CD4-positive, alpha-beta T cell treated with Interleukin-15 for 4 hours (primary cell): ENCODE results near the gene SLIT2.

ENCODE experiments used
- DNase-seq: peaks from one replicate; pipeline ENCODE4 v3.0.0-alpha.2; 2020; ENCODE audit warnings: low spot score

SLIT2 gene, protein sequence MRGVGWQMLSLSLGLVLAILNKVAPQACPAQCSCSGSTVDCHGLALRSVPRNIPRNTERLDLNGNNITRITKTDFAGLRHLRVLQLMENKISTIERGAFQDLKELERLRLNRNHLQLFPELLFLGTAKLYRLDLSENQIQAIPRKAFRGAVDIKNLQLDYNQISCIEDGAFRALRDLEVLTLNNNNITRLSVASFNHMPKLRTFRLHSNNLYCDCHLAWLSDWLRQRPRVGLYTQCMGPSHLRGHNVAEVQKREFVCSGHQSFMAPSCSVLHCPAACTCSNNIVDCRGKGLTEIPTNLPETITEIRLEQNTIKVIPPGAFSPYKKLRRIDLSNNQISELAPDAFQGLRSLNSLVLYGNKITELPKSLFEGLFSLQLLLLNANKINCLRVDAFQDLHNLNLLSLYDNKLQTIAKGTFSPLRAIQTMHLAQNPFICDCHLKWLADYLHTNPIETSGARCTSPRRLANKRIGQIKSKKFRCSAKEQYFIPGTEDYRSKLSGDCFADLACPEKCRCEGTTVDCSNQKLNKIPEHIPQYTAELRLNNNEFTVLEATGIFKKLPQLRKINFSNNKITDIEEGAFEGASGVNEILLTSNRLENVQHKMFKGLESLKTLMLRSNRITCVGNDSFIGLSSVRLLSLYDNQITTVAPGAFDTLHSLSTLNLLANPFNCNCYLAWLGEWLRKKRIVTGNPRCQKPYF (N-terminal part only)

GRCh38 chr4:20251796-20252655 lies at the start of gene SLIT2:
Gene SLIT2 (plus strand): TSS chr4:20251905. CDS start chr4:20253816, 1,911 bp downstream.
- no peak for DNase-seq

DNA sequence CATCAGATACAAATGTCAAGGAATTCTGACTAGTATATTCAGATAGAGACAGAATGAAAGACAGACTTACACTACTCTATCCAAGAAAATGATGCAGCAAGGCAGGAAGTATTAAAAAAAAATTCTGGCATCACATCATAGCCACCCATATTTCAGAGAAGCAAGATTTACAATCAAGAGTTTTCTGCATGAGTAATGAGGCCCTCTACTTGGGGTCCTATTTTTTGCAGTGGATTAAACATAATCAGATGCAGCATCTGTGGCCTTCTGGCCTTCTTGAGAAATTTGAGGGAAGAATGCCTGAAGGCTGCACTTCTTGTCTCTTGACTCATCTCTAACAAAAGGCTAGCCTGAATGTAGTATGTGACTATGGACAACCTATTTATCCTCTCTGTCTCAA lies 48.2 kb upstream of the SLIT2 start:
- DNase-seq = no peak

DNA sequence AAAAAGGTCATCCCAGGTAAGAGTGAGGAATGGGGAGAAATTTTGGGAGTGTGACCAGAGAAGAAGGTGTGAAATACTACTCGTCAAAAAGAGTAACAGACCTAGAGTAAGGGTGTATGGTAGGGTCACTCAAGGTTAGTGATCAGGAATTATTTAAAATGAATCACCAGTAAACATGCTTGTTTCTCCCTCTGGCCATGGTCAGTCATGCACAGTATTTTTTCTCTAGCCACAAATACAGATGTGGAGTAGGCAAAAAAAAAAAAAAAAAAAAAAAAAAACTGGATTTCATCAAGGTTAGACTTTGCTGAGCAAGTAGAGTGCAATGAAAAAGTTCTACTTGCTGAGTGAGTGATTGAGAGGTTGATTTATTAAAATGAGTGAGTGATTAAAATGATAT lies 34.2 kb upstream of the SLIT2 start:
- DNase-seq = no peak

DNA sequence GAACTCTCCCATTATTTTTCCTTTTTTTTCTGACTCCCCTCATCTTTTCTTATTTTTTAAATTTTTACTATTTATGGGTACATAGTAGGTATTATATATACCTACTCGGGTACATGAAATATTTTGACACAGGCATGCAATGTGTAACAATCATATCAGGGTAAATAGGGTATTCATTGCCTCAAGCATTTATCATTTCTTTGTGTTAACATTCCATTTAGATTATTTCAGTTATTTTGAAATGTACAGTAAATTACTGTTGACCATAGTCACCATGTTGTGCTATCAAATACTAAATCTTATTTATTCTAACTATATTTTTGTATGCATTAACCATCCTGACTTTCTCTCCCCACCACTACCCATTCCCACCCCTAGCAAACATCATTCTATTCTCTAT lies 33.8 kb upstream of the SLIT2 start:
- DNase-seq = no peak

DNA sequence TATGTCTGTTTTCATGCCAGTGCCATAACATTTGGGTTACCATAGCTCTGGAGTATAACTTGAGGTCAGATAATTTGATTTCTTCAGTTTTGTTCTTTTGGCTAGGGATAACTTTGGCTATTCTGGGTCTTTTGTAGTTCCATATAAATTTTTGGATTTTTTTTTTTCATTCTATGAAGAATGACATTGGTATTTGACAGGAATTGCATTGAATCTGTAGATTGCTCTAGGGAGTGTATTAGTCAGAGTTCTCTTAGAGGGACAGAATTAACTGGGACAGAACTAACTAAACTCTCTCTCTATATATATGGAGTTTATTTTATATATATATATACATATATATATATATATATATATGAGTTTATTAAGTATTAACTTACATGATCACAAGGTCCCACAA lies 32.2 kb upstream of the SLIT2 start:
- DNase-seq = no peak

- DNase-seq = no peak
Observed at GRCh38 chr4:20237894-20238537, 13.7 kb upstream of the SLIT2 start.

DNA sequence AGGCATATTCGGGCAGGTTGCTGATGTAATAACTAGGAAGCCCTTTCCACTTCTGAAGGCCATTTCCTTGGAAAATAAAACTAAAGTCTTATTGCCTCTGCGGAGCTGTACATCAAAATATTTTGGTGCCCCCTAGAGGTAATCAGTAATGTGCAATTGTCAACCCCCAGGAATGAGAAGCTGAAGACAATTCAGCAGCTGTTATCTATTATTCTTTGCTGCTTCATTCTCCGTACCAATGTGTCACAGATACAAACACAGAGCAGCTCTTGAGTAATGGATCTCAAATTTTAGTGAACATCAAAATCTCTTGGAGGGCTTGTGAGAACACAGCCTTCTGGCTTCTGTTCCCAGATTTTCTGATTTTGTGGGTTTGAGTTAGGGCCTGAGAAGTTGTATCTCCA lies 3.5 kb upstream of the SLIT2 start:
- no peak for DNase-seq

DNA sequence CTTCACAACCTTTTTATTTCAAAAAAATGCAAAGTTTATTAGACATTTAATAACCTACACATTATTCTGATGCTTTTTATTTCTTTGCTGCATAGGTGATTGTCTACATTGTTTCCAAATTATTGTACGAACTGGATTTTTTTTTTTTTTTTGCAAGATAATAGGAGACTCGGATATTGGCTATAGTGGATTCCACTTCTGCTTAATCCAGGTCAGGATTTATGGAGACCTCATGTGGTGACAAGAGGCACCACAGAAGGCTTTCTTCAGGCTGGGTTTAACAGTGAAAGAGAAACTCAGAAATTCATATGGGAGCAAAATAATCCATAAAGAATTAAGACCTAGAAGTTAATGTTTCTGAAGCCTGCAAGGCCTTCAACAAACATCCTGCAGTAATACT lies 2.4 kb upstream of the SLIT2 start:
- DNase-seq = no peak

GRCh38 chr4:20251031-20251795 lies 492 bp upstream of the SLIT2 start:
- no peak for DNase-seq

GRCh38 chr4:20252656-20253282 lies 1.1 kb downstream of the SLIT2 start:
- DNase-seq = no peak

DNA sequence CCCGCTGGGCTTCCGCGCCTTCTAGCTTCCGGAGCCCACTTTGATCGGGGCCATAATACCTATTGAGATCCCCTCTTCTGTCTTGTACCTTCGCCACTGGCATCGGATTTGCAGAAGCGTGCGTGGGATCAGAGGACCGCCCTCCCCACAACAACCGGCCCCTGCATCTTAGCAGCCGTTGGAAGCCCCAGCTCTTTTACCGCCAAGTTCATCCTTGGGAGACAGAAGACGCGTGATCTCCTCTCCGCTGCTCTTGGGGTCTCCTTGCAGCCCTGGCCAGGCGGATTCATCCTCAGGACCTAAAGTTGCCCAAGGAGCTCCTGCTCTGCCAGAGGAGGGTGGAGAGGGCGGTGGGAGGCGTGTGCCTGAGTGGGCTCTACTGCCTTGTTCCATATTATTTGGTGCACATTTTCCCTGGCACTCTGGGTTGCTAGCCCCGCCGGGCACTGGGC lies 1.6 kb downstream of the SLIT2 start:
- DNase-seq = no peak

- no peak for DNase-seq
Observed at GRCh38 chr4:20253735-20254409, 2.2 kb downstream of the SLIT2 start.

DNA sequence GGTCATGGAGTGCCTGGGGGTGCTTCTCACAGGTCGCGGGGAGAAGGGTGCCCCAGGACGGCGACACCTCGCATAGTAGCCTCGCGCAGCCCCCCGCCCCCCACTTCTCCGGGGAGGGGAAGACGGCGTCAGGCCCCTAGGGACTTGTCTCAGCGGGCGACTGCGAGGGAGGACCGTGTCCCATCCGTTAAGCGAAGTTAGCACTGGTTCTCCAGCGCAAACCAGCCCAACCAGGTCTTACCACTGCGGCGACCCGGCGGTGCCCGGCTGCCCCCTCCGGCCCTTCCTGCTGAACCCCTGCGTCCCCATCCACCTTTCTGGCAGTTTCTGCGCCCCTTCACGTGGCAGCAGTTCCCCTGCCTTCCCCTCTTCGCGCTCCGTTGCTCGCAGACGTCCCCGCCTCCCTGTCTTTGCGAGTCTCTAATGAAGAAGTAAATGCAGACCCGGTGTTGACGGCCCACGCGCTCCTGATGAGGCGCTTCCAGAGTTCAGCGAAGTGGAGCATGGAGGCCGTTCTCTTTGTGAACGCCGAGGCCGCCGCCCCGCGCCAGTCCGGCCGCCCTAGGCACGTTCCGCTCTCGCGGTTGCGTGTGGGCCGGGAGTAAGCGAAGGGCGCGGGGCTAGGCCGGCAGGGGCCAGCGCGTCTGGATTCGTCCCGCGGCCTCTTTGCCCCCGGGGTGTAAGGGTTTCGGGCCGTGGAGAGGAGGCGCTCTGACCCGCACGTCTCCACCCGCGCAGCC lies 3.0 kb downstream of the SLIT2 start:
- DNase-seq = no peak

DNA sequence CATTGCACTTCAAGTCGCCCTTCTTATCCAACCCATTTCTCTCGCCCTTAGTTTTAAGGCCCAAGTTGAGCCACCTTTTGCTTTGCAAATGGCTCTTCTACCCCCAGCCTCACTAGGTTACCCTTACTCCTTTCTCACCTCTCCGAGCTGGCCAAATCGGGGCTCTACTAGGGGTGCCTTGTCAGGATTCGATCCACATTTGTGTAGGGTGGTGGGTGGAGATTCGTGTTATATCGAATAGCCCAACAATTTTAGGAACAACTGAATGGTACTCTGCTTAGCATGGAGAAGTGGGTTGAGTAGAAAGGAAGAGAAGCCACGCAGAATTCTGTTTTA lies 3.5 kb downstream of the SLIT2 start:
- no peak for DNase-seq

DNA sequence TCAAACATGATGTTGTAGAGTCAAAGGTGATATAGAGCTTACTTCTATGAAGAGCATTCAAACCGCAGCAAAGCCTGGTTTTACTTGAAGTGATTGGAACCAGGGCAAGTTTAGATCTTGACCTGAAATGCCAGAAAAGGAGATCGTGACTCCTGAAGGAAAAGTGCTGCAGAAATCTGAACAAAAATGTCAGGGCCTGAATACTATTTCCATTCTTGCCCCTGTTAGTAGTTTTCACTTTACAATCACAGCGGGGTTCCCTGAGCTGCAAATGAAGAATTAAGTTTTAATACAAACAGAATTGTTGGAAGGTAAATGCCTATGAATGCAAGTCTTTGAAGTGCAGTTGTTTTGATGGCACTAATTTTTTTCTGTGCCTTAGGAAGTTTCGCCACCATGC lies 4.1 kb downstream of the SLIT2 start:
- no peak for DNase-seq

GRCh38 chr4:20256381-20256881 lies 4.7 kb downstream of the SLIT2 start:
- no peak for DNase-seq

- DNase-seq = no peak
Observed at GRCh38 chr4:20259707-20260106, 8.0 kb downstream of the SLIT2 start.

- no peak for DNase-seq
Observed at GRCh38 chr4:20260821-20261220, 9.1 kb downstream of the SLIT2 start.

DNA sequence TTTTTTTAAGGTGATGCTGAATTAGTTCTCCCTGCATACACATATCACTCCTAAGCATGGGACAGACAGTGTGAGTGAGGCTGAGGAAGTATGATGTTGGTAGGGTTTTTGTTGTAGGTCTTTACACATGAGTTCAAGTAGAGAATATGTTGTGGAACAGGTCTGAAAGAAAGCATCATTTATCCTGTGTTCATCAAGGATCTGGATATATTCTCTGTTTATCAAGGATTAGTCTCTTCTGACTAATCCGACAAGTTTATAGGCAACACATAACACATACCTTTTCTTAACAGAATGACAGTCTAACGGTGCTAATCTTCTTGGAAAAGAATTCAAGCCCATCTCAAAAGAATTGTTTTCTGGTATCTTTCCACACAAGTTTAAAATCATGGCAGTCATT lies 10.5 kb downstream of the SLIT2 start:
- DNase-seq = no peak
